Neural crest cell (in vitro differentiated cells): ENCODE data around the gene SPHK1. TPM values are rescaled to one million over a fixed set of nuclear protein-coding genes. Genes with fewer than 3 reads are reported as not detected.
A peak's percentile ranks its signal among the peaks of the same experiment; 100 is the strongest.

ENCODE experiments used
- DNase-seq: peaks from one replicate; pipeline ENCODE4 v3.0.0; 2021; ENCODE audit warnings: low read depth, mixed read lengths, low spot score
- H3K27ac Mint-ChIP-seq: one replicate; pipeline ENCODE4 v1.8.0; 2021; ENCODE audit warnings: mild to moderate bottlenecking, mixed read lengths; ENCODE audit not compliant: unreplicated experiment
- H3K27me3 Mint-ChIP-seq: 2 replicates; pipeline ENCODE4 v1.8.0; 2021; ENCODE audit warnings: low read depth, mild to moderate bottlenecking, mixed read lengths
- H3K36me3 Mint-ChIP-seq: 2 replicates; pipeline ENCODE4 v1.8.0; 2021; ENCODE audit warnings: low read depth, mild to moderate bottlenecking, mixed read lengths
- H3K4me1 Mint-ChIP-seq: 2 replicates; pipeline ENCODE4 v1.8.0; 2021; ENCODE audit warnings: mixed read lengths
- H3K4me3 Mint-ChIP-seq: one replicate; pipeline ENCODE4 v1.8.0; 2021; ENCODE audit warnings: mild to moderate bottlenecking, mixed read lengths
- H3K9me3 Mint-ChIP-seq: 2 replicates; pipeline ENCODE4 v1.8.0; 2021; ENCODE audit warnings: mixed read lengths
- total RNA-seq: library from RNA; stranded (reverse); gene quantifications from 2 replicates; pipeline ENCODE4 v1.2.1, GENCODE V29; 2021
- TF ChIP-seq, protein P1 (sequence below): fragments of 200-600 bp; sonication (generic); conservative IDR thresholded peaks from 2 replicates; pipeline ENCODE4 v1.5.0; 2021; ENCODE audit warnings: antibody characterized with exemption, mild to moderate bottlenecking

Gene SPHK1
- total RNA-seq, 1 donor from 2014 or later, result 21.1 TPM

DNA sequence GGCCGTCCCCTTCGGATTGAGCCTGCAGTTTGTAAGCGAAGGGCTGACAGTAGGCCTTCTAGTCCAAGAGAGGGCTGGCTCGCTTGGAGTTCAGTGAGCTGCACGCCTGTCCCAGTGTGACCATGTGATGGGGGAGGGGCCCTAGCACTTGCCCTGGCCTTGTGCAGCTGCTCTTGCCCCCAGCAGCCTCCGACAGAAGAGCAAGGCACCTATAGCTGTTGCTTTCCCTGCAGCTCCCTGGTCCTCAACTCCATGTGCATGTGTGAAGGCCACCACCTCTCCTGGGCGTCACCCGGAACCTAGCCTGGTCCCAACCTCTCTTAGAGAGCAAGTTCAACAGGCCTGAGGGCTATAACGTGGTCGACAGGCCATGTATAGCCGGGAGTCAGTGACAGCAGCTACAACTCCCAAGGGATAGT lies 5.6 kb downstream of the SPHK1 start:
- H3K27ac Mint-ChIP-seq, result no peak overlapping the region
- H3K27me3 Mint-ChIP-seq, result peaks cover 18% of the 10 kb centered on the region
- peaks cover 23% of the 10 kb centered on the region for H3K4me1 Mint-ChIP-seq
- DNase-seq, result no peak
- peaks cover 6% of the 10 kb centered on the region for H3K36me3 Mint-ChIP-seq
- H3K9me3 Mint-ChIP-seq, result no peaks in the 10 kb centered on the region
- TF ChIP-seq, protein P1, sequence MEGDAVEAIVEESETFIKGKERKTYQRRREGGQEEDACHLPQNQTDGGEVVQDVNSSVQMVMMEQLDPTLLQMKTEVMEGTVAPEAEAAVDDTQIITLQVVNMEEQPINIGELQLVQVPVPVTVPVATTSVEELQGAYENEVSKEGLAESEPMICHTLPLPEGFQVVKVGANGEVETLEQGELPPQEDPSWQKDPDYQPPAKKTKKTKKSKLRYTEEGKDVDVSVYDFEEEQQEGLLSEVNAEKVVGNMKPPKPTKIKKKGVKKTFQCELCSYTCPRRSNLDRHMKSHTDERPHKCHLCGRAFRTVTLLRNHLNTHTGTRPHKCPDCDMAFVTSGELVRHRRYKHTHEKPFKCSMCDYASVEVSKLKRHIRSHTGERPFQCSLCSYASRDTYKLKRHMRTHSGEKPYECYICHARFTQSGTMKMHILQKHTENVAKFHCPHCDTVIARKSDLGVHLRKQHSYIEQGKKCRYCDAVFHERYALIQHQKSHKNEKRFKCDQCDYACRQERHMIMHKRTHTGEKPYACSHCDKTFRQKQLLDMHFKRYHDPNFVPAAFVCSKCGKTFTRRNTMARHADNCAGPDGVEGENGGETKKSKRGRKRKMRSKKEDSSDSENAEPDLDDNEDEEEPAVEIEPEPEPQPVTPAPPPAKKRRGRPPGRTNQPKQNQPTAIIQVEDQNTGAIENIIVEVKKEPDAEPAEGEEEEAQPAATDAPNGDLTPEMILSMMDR, result no peak
- H3K4me3 Mint-ChIP-seq, result peak overlapping the region; percentile 35

DNA sequence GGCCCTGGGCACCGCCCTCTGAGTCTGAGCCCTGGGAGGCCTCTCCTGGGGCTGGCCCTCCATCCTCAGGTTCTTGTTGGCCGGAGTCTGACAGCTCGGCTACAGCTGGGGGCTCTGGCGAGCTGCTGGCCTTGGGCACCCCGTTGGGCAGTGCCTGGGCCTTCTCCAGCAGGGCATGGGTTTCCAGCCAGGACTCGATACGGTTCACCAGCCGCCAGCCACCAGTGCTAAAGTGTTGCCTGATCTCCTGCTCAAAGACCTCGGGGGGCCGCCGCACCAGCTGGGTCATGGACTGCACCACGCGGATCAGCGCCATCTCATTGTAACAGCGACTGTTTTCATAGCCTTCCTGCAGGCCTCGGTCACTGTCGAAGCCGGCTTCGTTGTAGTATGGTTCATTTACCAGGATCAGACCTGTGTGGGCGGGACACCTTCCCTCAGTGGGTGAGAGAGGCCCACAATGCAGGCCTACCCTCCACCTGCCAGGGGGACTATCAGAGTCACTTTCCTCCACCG lies 6.8 kb downstream of the SPHK1 start:
- peaks cover 6% of the 10 kb centered on the region for H3K36me3 Mint-ChIP-seq
- no peaks in the 10 kb centered on the region for H3K9me3 Mint-ChIP-seq

DNA sequence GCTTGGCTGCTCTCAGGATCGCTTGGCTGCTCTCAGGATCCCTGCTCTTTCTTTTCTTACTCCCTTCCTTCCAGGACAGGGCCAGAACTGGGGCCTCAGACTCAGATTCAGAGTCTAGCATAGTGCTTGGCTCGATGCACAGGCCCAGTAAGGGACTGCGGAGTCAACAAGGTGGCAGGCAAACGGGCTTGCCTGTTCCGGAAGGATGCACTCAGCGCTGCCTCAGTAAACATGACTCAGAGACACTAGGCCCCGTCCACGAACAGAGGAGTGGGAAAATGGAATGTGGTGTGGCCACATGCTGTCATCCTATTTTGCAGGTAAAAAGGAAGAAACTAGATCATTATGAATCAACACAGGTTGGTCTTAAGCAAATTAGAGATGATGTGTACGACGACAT lies 9.8 kb downstream of the SPHK1 start:
- Mint-ChIP-seq H3K27ac (no peak overlapping the region), H3K27me3 (no peaks in the 10 kb centered on the region), H3K36me3 (peaks cover 10% of the 10 kb centered on the region), H3K4me1 (peaks cover 16% of the 10 kb centered on the region), H3K9me3 (no peaks in the 10 kb centered on the region), H3K4me3 (no peak overlapping the region)
- no peak for DNase-seq
- TF ChIP-seq, protein P1, result no peak

More for the DNA sequence above, 6.8 kb downstream of the SPHK1 start:
- H3K4me1 Mint-ChIP-seq, result peaks cover 20% of the 10 kb centered on the region
- peak overlapping the region; percentile 50 for H3K27ac Mint-ChIP-seq
- H3K27me3 Mint-ChIP-seq, result peaks cover 10% of the 10 kb centered on the region
- TF ChIP-seq, protein P1, result no peak
- H3K4me3 Mint-ChIP-seq, result peak overlapping the region; percentile 34
- no peak for DNase-seq

DNA sequence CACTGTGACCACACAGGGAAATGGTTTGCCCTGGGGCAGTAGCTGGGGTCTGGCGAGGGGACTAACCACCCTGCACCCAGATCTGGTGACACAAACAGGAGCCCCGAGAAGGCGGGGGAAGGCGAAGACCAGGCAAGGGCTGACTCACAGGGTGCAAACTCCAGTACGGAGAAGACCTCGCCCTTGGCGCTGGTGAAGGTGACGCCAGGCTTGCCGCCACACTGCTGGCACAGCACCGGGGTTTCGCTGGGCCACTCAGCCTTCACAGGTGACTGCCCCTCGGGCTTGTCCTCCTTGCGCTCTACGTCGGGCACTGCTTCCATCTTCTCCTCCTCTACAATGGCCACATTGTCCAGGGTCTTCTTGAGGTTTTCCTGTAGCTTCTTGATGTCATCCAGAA lies 11.6 kb downstream of the SPHK1 start:
- Mint-ChIP-seq H3K27ac (no peak overlapping the region), H3K4me3 (no peak overlapping the region), H3K9me3 (no peaks in the 10 kb centered on the region), H3K4me1 (peaks cover 5% of the 10 kb centered on the region), H3K36me3 (peaks cover 15% of the 10 kb centered on the region), H3K27me3 (no peaks in the 10 kb centered on the region)
- no peak for DNase-seq
- TF ChIP-seq, protein P1, result no peak

DNA sequence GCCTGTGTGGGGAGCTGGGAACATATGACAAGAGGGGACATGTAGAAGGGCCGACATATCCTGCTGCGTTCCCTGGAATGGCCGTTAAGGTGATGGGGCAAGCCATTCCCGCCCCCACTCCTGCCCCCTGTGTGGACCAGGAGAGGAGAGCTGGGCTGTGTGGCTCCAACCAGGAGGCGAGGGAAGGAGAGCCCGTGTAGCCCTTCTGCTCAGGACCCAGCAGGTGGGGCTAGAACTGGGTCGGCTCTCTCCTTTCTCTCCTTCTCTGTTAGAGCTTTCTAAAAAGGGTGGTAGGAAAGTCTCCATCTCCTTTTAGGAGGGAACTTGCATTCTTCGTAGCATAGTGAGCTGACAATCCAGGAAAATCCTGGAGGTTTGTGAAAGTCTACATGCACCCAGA lies 12.8 kb downstream of the SPHK1 start:
- Mint-ChIP-seq H3K4me1 (peaks cover 5% of the 10 kb centered on the region), H3K36me3 (peaks cover 23% of the 10 kb centered on the region), H3K27ac (no peak overlapping the region)

More for the DNA sequence above, 12.8 kb downstream of the SPHK1 start:
- H3K4me3 Mint-ChIP-seq, result no peak overlapping the region
- no peak for DNase-seq
- no peaks in the 10 kb centered on the region for H3K27me3 Mint-ChIP-seq
- H3K9me3 Mint-ChIP-seq, result no peaks in the 10 kb centered on the region
- TF ChIP-seq, protein P1, result no peak
